H1 (cell line): ENCODE results near the gene KCNK13. TPM values are rescaled to one million over a fixed set of nuclear protein-coding genes. Genes with fewer than 3 reads are reported as not detected.

ENCODE experiments used
- CTCF ChIA-PET: fragments of 300-600 bp; sonication (Branson Sonifier 250); formaldehyde crosslinking; loops from one replicate; lab custom pipeline; 2021; ENCODE audit not compliant: partially characterized antibody; lab: Charles Lee
- POLR2A ChIA-PET: fragments of 300-600 bp; sonication (Branson Sonifier 250); formaldehyde crosslinking; loops from one replicate; lab custom pipeline; 2021; ENCODE audit warnings: inconsistent platforms; ENCODE audit not compliant: partially characterized antibody; lab: Charles Lee
- DNase-seq, 2 experiments: peaks; one replicate each; pipeline versions ENCODE4 v3.0.0 to v3.0.0-alpha.2; 2010 to 2022; ENCODE audit warnings: low spot score in 2 of 2, low read depth in 1 of 2, mixed read lengths in 1 of 2
- FAIRE-seq: peaks from 2 replicates; lab custom pipeline; 2011; peaks lifted over from hg19 to GRCh38; lab: Jason Lieb, UNC
- H2AFZ ChIP-seq: 2 replicates; pipeline ENCODE4 v1.8.1; 2012; ENCODE audit warnings: low read length, inconsistent platforms
- H2AK5ac ChIP-seq: 2 replicates; pipeline ENCODE4 v1.6.1; 2013; ENCODE audit warnings: low read depth, low read length
- H2BK120ac ChIP-seq: replicated peaks from 2 replicates; pipeline ENCODE3; 2013; ENCODE audit warnings: low read depth, low read length, inconsistent platforms
- H2BK12ac ChIP-seq: 2 replicates; pipeline ENCODE4 v1.6.1; 2013; ENCODE audit warnings: low read depth, low read length
- H2BK15ac ChIP-seq: 2 replicates; pipeline ENCODE4 v1.6.1; 2013; ENCODE audit warnings: low read length
- H2BK20ac ChIP-seq: 2 replicates; pipeline ENCODE4 v1.6.1; 2013; ENCODE audit warnings: low read length
- H2BK5ac ChIP-seq: 2 replicates; pipeline ENCODE4 v1.6.1; 2013; ENCODE audit warnings: low read depth, low read length
- H3K14ac ChIP-seq: 2 replicates; pipeline ENCODE4 v1.6.1; 2013; ENCODE audit warnings: inconsistent platforms; ENCODE audit not compliant: insufficient read length
- H3K18ac ChIP-seq: 2 replicates; pipeline ENCODE4 v1.6.1; 2013; ENCODE audit warnings: low read length; ENCODE audit errors: extremely low read depth
- H3K23ac ChIP-seq: 2 replicates; pipeline ENCODE4 v1.6.1; 2013; ENCODE audit warnings: inconsistent platforms; ENCODE audit not compliant: insufficient read length
- H3K23me2 ChIP-seq: 2 replicates; pipeline ENCODE4 v1.6.1; 2013; ENCODE audit warnings: low read depth, low read length
- H3K27ac ChIP-seq: 2 replicates; pipeline ENCODE4 v1.6.1; 2011; ENCODE audit warnings: low read depth, low read length, inconsistent platforms
- H3K27me3 ChIP-seq, 4 experiments: replicated peaks in 1 of 4; 1 replicate in 1 of 4; 2 replicates in 3 of 4; pipeline versions ENCODE4 v1.6.1 to v1.8.1; 2011 to 2013; ENCODE audit warnings: low read length in 3 of 4, mild to moderate bottlenecking in 3 of 4, inconsistent platforms in 2 of 4, mixed read lengths in 2 of 4, moderate library complexity in 1 of 4; ENCODE audit not compliant: control insufficient read depth in 3 of 4, insufficient read depth in 3 of 4; ENCODE audit errors: extremely low read depth in 1 of 4
- H3K36me3 ChIP-seq, 4 experiments: 2 replicates each; pipeline versions ENCODE4 v1.6.1 to v1.8.1; 2011 to 2013; ENCODE audit warnings: mild to moderate bottlenecking in 4 of 4, low read length in 3 of 4, moderate library complexity in 2 of 4, control low read depth in 1 of 4, inconsistent platforms in 1 of 4; ENCODE audit not compliant: insufficient read depth in 4 of 4, control insufficient read depth in 2 of 4
- H3K4ac ChIP-seq: replicated peaks from 2 replicates; pipeline ENCODE3; 2013; ENCODE audit warnings: low read length, low read depth, mixed read lengths, inconsistent platforms; ENCODE audit not compliant: insufficient read length
- H3K4me1 ChIP-seq, 4 experiments: replicated peaks in 1 of 4; 1 replicate in 1 of 4; 2 replicates in 3 of 4; pipeline versions ENCODE4 v1.6.1 to v1.8.1; 2011 to 2013; ENCODE audit warnings: low read length in 3 of 4, inconsistent platforms in 2 of 4, mixed read lengths in 1 of 4; ENCODE audit not compliant: insufficient read depth in 4 of 4, control insufficient read depth in 3 of 4
- H3K4me2 ChIP-seq, 2 experiments: 2 replicates each; pipeline versions ENCODE4 v1.6.1 to v1.8.1; 2011 to 2013; ENCODE audit warnings: low read depth in 2 of 2, low read length in 2 of 2, control low read depth in 1 of 2, inconsistent platforms in 1 of 2, mild to moderate bottlenecking in 1 of 2; ENCODE audit not compliant: insufficient read depth in 1 of 2
- H3K4me3 ChIP-seq, 4 experiments: fragments of 200-600, 300-600 bp in 1 of 4; sonication (generic), shearing (Covaris generic), sonication (Bioruptor Twin) in 1 of 4; 2 replicates each; pipeline versions ENCODE4 v1.5.1 to v1.8.1; 2011 to 2016; ENCODE audit warnings: low read length in 4 of 4, low read depth in 3 of 4, control low read depth in 2 of 4, inconsistent platforms in 2 of 4, mild to moderate bottlenecking in 2 of 4, mixed read lengths in 1 of 4, moderate library complexity in 1 of 4; ENCODE audit not compliant: insufficient read depth in 2 of 4; ENCODE audit errors: extremely low read depth in 1 of 4
- H3K56ac ChIP-seq: replicated peaks from 2 replicates; pipeline ENCODE3; 2013; ENCODE audit warnings: low read depth, mild to moderate bottlenecking, mixed read lengths, low read length, inconsistent platforms; ENCODE audit not compliant: insufficient read length
- H3K79me1 ChIP-seq: 2 replicates; pipeline ENCODE4 v1.6.1; 2013; ENCODE audit warnings: low read depth, low read length, control low read depth
- H3K79me2 ChIP-seq, 2 experiments: 2 replicates each; pipeline versions ENCODE4 v1.6.1 to v1.8.1; 2012 to 2013; ENCODE audit warnings: low read length in 2 of 2, mild to moderate bottlenecking in 2 of 2, inconsistent platforms in 1 of 2; ENCODE audit not compliant: insufficient read depth in 2 of 2, control insufficient read depth in 1 of 2
- H3K9ac ChIP-seq, 4 experiments: replicated peaks in 1 of 4; 1 replicate in 1 of 4; 2 replicates in 3 of 4; pipeline versions ENCODE4 v1.6.1 to v1.8.1; 2011 to 2013; ENCODE audit warnings: low read depth in 3 of 4, low read length in 3 of 4, control low read depth in 2 of 4, mild to moderate bottlenecking in 2 of 4, moderate library complexity in 2 of 4, inconsistent platforms in 1 of 4; ENCODE audit errors: extremely low read depth in 1 of 4
- H3K9me3 ChIP-seq, 2 experiments: 2 replicates each; pipeline versions ENCODE4 v1.6.1 to v1.8.1; 2012 to 2013; ENCODE audit warnings: mild to moderate bottlenecking in 2 of 2, moderate library complexity in 2 of 2, control low read depth in 1 of 2, inconsistent platforms in 1 of 2, low read depth in 1 of 2, low read length in 1 of 2, mixed read lengths in 1 of 2; ENCODE audit not compliant: insufficient read depth in 2 of 2
- H4K20me1 ChIP-seq, 2 experiments: replicated peaks in 1 of 2; 2 replicates each; pipeline versions ENCODE3 to v1.8.1; 2011 to 2013; ENCODE audit warnings: inconsistent platforms in 2 of 2, low read length in 2 of 2, mild to moderate bottlenecking in 1 of 2; ENCODE audit not compliant: insufficient read depth in 2 of 2, control insufficient read depth in 1 of 2
- H4K5ac ChIP-seq: 2 replicates; pipeline ENCODE4 v1.6.1; 2013; ENCODE audit warnings: low read length, low read depth, mixed read lengths, inconsistent platforms; ENCODE audit not compliant: insufficient read length
- H4K8ac ChIP-seq: 2 replicates; pipeline ENCODE4 v1.8.0; 2013; ENCODE audit warnings: mild to moderate bottlenecking, moderate library complexity, low read length, inconsistent platforms; ENCODE audit not compliant: insufficient read depth; ENCODE audit errors: extremely low read depth
- H4K91ac ChIP-seq: replicated peaks from 2 replicates; pipeline ENCODE3; 2013; ENCODE audit warnings: low read length, mixed read lengths, inconsistent platforms; ENCODE audit not compliant: insufficient read length
- ASH2L ChIP-seq: fragments of 200-600, 300-600 bp; sonication (generic); IDR thresholded peaks from one replicate; pipeline ENCODE4 v1.7.1; 2017; ENCODE audit warnings: low read length
- BCL11A ChIP-seq, 2 experiments: IDR thresholded peaks; one replicate each; pipeline ENCODE4 v1.6.1; 2011; ENCODE audit warnings: low read depth in 2 of 2, low read length in 2 of 2, mild to moderate bottlenecking in 2 of 2
- BRCA1 ChIP-seq: IDR thresholded peaks from 2 replicates; pipeline ENCODE4 v1.6.1; 2012; ENCODE audit warnings: low read depth, low read length, improper control_type of control experiment
- CHD1 ChIP-seq: IDR thresholded peaks from 2 replicates; pipeline ENCODE4 v1.6.1; 2012; ENCODE audit warnings: low read depth, low read length, improper control_type of control experiment
- CHD2 ChIP-seq: IDR thresholded peaks from 2 replicates; pipeline ENCODE4 v1.6.1; 2012; ENCODE audit warnings: low read length, improper control_type of control experiment
- CREB1 ChIP-seq: IDR thresholded peaks from 2 replicates; pipeline ENCODE4 v1.6.1; 2012; ENCODE audit warnings: inconsistent platforms
- CTBP2 ChIP-seq: IDR thresholded peaks from 2 replicates; pipeline ENCODE4 v1.7.0; 2011; ENCODE audit warnings: borderline replicate concordance, mild to moderate bottlenecking, moderate library complexity, mixed read lengths, low read length; ENCODE audit not compliant: insufficient read depth, insufficient read length
- KDM1A ChIP-seq: fragments of 200-600, 300-600 bp; sonication (generic); IDR thresholded peaks from 2 replicates; pipeline ENCODE4 v1.7.1; 2016; ENCODE audit warnings: mild to moderate bottlenecking, low read length, borderline replicate concordance
- MAFK ChIP-seq: IDR thresholded peaks from 2 replicates; pipeline ENCODE4 v1.6.1; 2012; ENCODE audit warnings: low read depth, mild to moderate bottlenecking, improper control_type of control experiment, low read length
- POU5F1 ChIP-seq: IDR thresholded peaks from 2 replicates; pipeline ENCODE4 v1.6.1; 2011; ENCODE audit warnings: low read depth, mild to moderate bottlenecking, low read length, moderate library complexity
- RBBP5 ChIP-seq: IDR thresholded peaks from 2 replicates; pipeline ENCODE4 v1.7.1; 2012; ENCODE audit warnings: low read depth, mild to moderate bottlenecking, inconsistent platforms, low read length, moderate library complexity, borderline replicate concordance
- SIRT6 ChIP-seq: IDR thresholded peaks from one replicate; pipeline ENCODE4 v1.7.1; 2012; ENCODE audit warnings: low read length, inconsistent platforms
- SUZ12 ChIP-seq: fragments of 200-600 bp; sonication (generic); IDR thresholded peaks from 2 replicates; pipeline ENCODE4 v1.6.1; 2012; ENCODE audit warnings: mild to moderate bottlenecking, inconsistent platforms, low read length, moderate library complexity, mixed read lengths
- TAF1 ChIP-seq: IDR thresholded peaks from 2 replicates; pipeline ENCODE4 v1.6.1; 2011; ENCODE audit warnings: mild to moderate bottlenecking, low read depth, low read length
- WGBS, 2 experiments: shearing (Covaris generic) in 1 of 2; methylation state at CpG; one replicate each; pipeline versions ENCODE4 v1.1.6 to v1.1.7; 2013 to 2015; ENCODE audit warnings: low lambda C conversion rate in 2 of 2, mixed read lengths in 2 of 2, inconsistent platforms in 1 of 2, low coverage in 1 of 2, missing lambda C conversion rate in 1 of 2; ENCODE audit not compliant: insufficient replicate concordance in 2 of 2, insufficient coverage in 1 of 2, insufficient read length in 1 of 2; ENCODE audit errors: extremely low coverage in 1 of 2, missing lambda C conversion rate in 1 of 2; 5-methylcytosine and 5-hydroxymethylcytosine counted together
- polyA plus RNA-seq, 7 experiments: library from polyadenylated mRNA; depleted of rRNA in 3 of 7; stranded (reverse) in 5 of 7; unstranded in 2 of 7; fragments of >200 nt in 5 of 7; fragments of 200-250 nt in 2 of 7; gene quantifications; 1 replicate in 5 of 7; 2 replicates in 1 of 7; 4 replicates in 1 of 7; pipeline versions ENCODE4 v1.2.1 to v1.2.3, GENCODE V29; 2011 to 2013; ENCODE audit warnings: missing spikeins in 2 of 7, mixed read lengths in 2 of 7
- total RNA-seq: library from RNA; stranded (reverse); fragmentation: NEBNext Ultra II Directional; extraction: Animal tissue kit (Norgen Biotek cat#: 25700); gene quantifications from 2 replicates; pipeline ENCODE4 v1.2.1, GENCODE V29; 2021

Gene KCNK13
- total and polyA plus RNA-seq, 2 of the 8 experiments (the other 6 are each of a cell fraction or from before 2014, with no cell fraction given), result 0.39 to 0.48 TPM

DNA sequence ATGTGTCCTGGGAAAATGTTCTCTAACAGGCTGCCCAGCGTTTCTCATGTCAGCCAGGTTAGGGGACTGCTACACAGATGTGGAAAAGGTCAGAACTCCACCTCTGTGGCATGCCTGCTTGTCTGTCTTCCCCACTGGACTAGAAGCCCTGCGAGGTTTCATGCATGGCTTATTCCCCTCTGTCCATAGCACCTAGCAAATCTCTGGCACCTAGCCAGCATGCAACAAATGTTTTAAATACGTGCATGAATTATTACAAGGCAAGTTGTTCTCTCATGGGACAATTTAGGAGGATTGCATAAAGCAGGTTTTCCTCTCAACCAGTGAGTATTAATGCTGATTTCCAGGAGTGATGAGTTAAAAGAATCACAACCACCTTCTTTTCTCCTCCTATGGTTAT is 21.4 kb upstream of the KCNK13 start:
- H2BK5ac ChIP-seq, result no peak overlapping the region
- ChIA-PET POLR2A (no interaction called here), CTCF (interaction anchor here (1.3 kb wide), 1 partner anchor 66 kb away, joined by 4 read pairs; no protein-coding TSS in a partner anchor)
- no peak overlapping the region for H3K56ac ChIP-seq
- no peak overlapping the region for H2BK12ac ChIP-seq
- no peak overlapping the region for H4K5ac ChIP-seq
- no peak overlapping the region for H2AFZ ChIP-seq
- FAIRE-seq (no peak), DNase-seq (no peak)
- WGBS, 2 experiments, result 97% methylated on average over 3 of the region's 3 CpGs; no CpG with 5 or more reads in 1 of the 2 experiments
- H3K14ac ChIP-seq, result no peak overlapping the region
- no peak overlapping the region for H3K18ac ChIP-seq
- H4K20me1 ChIP-seq, result peaks cover 0 to 7% of the 10 kb centered on the region in 2 experiments
- H2BK120ac ChIP-seq, result no peak overlapping the region
- H3K23me2 ChIP-seq, result no peaks in the 10 kb centered on the region
- no peak overlapping the region for H3K4me2 ChIP-seq
- H4K91ac ChIP-seq, result no peak overlapping the region
- no peak overlapping the region for H2BK15ac ChIP-seq
- H3K9ac ChIP-seq, result no peak overlapping the region
- no peak overlapping the region for H3K4ac ChIP-seq
- H2AK5ac ChIP-seq, result no peak overlapping the region
- H3K4me1 ChIP-seq, result no peaks in the 10 kb centered on the region
- H3K9me3 ChIP-seq, result no peaks in the 10 kb centered on the region
- no peak overlapping the region for H3K4me3 ChIP-seq
- H3K79me1 ChIP-seq, result no peaks in the 10 kb centered on the region
- no peak overlapping the region for H3K23ac ChIP-seq
- no peak for TF ChIP-seq CTBP2
- no peak for TF ChIP-seq SIRT6
- no peak for TF ChIP-seq CREB1
- TF ChIP-seq BCL11A (IDR thresholded peaks at IDR 0.05; ENCODE audit: low read depth in 2 of 2, low read length in 2 of 2), result no peak
- TF ChIP-seq SUZ12, result no peak
- no peak for TF ChIP-seq RBBP5
- no peak for TF ChIP-seq KDM1A
- no peak for TF ChIP-seq TAF1
- no peak for TF ChIP-seq CHD1
- no peak for TF ChIP-seq POU5F1
- no peak for TF ChIP-seq ASH2L
- no peak for TF ChIP-seq BRCA1
- TF ChIP-seq CHD2, result no peak
- no peak for TF ChIP-seq MAFK
- H3K79me2 ChIP-seq, result no peaks in the 10 kb centered on the region
- no peaks in the 10 kb centered on the region for H3K27me3 ChIP-seq
- no peak overlapping the region for H3K27ac ChIP-seq
- H3K36me3 ChIP-seq, result peaks cover 0 to 12% (median 3%) of the 10 kb centered on the region in 4 experiments; a peak in 2 of 8 replicates
- H2BK20ac ChIP-seq, result no peak overlapping the region
- no peak overlapping the region for H4K8ac ChIP-seq
